NOMO-1 (cell line): ENCODE measurements around the gene STXBP6.

ENCODE experiments used
- DNase-seq, 2 experiments: peaks; one replicate each; lab custom pipeline; 2025; ENCODE audit not compliant: unreplicated experiment in 2 of 2; lab: John Stamatoyannopoulos, UW

Gene STXBP6

GRCh38 chr14:25019892-25020291 is 30.1 kb downstream of the STXBP6 start:
- DNase-seq, result no peak

GRCh38 chr14:25017562-25017961 is 32.4 kb downstream of the STXBP6 start:
- DNase-seq, result no peak

DNA sequence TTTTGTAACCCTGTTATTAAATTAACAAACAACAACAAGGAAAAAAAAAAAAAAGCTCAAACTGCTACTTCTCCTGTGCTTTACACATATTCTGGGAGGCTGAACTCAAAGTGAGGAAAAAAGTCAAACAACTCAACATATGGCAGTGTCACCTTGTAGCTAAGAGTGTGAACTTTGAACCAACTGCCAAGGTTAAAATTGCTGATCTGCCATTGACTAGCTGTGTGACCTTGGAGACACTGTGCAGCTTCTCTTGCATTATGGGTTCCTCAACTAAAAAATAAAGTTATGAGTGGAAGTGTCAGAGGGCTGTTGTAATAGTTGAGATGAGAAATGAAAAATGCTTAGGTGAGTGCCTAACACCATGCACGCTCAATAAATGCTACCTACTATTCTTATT is 34.2 kb downstream of the STXBP6 start:
- no peak for DNase-seq

- no peak for DNase-seq
Measured at GRCh38 chr14:25014440-25014839, 35.5 kb downstream of the STXBP6 start.

DNA sequence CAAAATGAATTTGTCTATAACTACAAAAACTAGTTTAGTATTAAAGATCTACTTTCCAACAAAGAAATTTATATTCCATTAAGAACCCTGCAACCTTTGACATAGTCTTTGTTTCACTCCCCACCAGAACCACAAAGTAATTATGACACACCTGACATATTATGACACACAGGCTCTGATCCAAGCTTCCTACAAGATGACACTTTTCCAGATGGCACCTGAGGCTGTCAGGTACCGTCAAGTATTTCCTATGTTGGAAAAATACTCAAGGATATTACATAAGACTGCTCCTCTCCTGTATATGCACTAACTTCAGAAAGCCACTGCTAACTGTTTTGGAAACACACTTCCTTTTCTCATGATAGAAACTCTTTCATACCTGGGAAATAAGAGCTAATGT is 38.9 kb downstream of the STXBP6 start:
- DNase-seq, result no peak

- DNase-seq, result no peak
Measured at GRCh38 chr14:25010471-25010870, 39.5 kb downstream of the STXBP6 start.

GRCh38 chr14:25009891-25010290 is 40.1 kb downstream of the STXBP6 start:
- DNase-seq, result no peak

DNA sequence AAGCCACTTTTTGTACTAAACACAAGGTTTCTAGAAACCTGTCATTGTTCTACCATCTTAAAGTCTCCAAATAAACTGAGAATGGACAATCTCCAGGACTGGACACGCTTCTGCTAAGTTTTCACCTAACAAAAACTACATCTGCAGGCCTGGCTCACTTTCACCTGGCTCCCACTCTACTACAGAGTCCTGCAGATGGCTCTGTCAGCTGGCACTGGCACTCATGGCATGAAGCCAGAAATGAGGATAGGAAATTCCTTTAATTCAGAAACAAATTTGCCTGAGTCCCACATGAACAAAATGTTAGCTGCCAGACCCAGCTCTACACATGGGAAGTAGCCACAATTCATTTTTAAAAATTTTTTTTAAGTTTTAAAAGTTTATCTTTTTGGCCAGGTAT is 42.1 kb downstream of the STXBP6 start:
- DNase-seq, result no peak

DNA sequence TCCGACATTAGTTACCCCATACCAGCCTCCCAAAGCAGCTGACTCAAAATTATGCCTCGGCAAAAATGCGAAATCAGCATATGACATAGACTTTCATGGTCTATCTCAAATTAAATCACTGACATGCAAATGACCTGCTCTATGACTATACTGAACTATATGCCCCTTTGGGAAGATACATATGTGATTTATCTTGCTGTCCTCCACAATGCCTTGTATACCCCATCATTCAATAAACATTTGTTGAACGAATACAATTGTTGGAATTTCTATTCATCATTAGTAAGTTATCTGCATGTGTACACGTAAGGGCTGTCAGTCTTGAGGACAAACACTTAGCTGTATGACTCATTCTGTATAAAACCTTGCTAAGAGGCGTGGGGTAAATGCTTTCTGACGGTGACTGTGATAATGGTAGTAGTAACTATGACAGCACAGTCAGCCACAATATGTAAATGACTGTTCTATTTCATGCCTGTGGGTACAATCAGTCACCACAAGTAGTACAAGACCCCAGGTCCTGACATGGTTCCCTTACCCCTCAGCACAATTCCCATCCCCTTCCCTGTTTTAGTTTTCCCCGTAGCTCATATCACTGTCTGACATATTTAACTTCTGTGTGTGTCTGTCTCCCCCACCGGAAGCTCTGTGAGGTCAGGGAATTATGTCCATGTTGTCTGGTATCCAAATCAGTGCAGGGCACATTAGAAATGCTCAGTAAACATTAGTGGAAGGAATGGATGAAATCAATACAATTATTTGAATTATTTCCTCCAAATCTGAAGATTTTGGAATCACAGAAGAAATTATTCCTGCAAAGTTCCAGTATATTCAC is 42.8 kb downstream of the STXBP6 start:
- DNase-seq, result no peak

DNA sequence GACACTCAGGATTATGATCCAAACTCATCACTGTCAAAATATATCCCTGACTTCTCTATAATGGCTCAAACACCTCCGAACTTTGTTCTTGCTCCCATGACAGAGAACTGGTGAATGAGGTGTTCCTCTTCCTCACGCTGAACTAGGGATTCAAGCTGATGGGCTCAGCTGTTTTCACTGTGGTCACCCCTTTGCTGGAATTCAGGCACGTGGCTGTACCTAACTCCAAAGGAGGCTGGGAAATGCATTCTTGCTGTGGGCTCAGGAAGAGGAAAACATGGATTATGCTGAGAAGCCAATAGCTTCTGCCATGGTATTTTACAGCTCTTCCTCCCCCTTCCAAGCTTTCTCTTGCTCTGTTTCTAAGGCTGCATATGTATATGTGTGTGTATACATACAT is 43.9 kb downstream of the STXBP6 start:
- no peak for DNase-seq

DNA sequence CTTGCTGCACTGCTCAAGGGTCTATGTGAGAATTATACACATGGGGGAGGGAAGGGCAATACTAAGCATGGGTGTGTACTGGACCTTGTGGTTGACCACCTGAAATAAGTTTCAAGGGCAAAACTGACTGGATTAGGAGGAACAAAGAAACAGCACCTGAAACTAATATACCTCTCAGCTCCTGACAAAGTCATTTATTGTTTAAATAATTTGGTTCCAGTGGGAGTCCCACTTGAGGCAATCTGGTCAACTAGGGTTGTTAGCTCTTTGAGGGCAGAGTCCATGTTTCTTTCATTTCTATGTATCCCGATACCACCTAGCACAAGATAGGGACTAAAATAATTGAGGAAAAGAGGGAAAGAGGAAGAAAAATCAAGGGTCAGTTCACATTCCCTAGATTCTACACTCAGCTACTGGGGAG is 45.5 kb downstream of the STXBP6 start:
- DNase-seq, result no peak

- DNase-seq, result no peak
Measured at GRCh38 chr14:25003537-25003936, 46.4 kb downstream of the STXBP6 start.

GRCh38 chr14:25001601-25002000 is 48.3 kb downstream of the STXBP6 start:
- no peak for DNase-seq

- DNase-seq, result no peak
Measured at GRCh38 chr14:25001156-25001555, 48.8 kb downstream of the STXBP6 start.

GRCh38 chr14:24999157-24999556 is 50.8 kb downstream of the STXBP6 start:
- no peak for DNase-seq

GRCh38 chr14:24996930-24997725 is 52.8 kb downstream of the STXBP6 start:
- no peak for DNase-seq

DNA sequence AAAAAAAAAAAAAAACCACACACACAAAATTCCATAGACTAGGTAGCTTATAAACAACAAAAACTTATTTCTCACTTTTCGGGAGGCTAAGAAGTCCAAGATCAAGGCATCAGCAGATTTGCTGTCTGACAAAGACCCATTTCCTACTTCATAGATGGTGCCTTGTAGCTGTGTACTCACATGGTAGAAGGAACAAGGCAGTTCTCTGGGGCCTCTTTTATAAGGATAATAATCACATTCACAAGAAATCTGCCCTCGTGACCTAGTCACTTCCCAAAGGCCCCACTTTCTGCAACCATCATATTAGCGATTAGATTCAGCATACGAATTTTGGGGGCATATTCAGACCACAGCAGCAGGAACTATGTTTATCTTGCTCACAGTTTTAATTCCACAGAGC is 54.9 kb downstream of the STXBP6 start:
- no peak for DNase-seq

GRCh38 chr14:24993631-24994030 is 56.3 kb downstream of the STXBP6 start:
- DNase-seq, result no peak

- DNase-seq, result no peak
Measured at GRCh38 chr14:24992624-24993360, 57.2 kb downstream of the STXBP6 start.

- DNase-seq, result no peak
Measured at GRCh38 chr14:24991821-24992220, 58.1 kb downstream of the STXBP6 start.

- DNase-seq, result no peak
Measured at GRCh38 chr14:24991288-24991687, 58.7 kb downstream of the STXBP6 start.
